AG10803 (cell line): ENCODE data around the gene STIM2.

Experiments
- DNase-seq: peaks from one replicate; pipeline ENCODE4 v3.0.0; 2010; ENCODE audit warnings: low read depth
- H3K4me3 ChIP-seq: 2 replicates; pipeline ENCODE4 v1.5.1; 2011; ENCODE audit warnings: mild to moderate bottlenecking, low read length, control low read depth
- TF ChIP-seq, protein P1 (sequence below): conservative IDR thresholded peaks from 2 replicates; pipeline ENCODE4 v1.5.1; 2011; ENCODE audit warnings: mild to moderate bottlenecking, low read length, control low read depth, inconsistent platforms

STIM2 gene

GRCh38 chr4:26854701-26855100 is 5.9 kb upstream of the STIM2 start:
- no peak overlapping the region for H3K4me3 ChIP-seq
- no peak for DNase-seq
- TF ChIP-seq, protein P1, sequence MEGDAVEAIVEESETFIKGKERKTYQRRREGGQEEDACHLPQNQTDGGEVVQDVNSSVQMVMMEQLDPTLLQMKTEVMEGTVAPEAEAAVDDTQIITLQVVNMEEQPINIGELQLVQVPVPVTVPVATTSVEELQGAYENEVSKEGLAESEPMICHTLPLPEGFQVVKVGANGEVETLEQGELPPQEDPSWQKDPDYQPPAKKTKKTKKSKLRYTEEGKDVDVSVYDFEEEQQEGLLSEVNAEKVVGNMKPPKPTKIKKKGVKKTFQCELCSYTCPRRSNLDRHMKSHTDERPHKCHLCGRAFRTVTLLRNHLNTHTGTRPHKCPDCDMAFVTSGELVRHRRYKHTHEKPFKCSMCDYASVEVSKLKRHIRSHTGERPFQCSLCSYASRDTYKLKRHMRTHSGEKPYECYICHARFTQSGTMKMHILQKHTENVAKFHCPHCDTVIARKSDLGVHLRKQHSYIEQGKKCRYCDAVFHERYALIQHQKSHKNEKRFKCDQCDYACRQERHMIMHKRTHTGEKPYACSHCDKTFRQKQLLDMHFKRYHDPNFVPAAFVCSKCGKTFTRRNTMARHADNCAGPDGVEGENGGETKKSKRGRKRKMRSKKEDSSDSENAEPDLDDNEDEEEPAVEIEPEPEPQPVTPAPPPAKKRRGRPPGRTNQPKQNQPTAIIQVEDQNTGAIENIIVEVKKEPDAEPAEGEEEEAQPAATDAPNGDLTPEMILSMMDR: no peak

GRCh38 chr4:26856906-26857277 is 3.7 kb upstream of the STIM2 start:
- DNase-seq: no peak
- peak overlapping the region; percentile 70 for H3K4me3 ChIP-seq
- TF ChIP-seq, protein P1: no peak

DNA sequence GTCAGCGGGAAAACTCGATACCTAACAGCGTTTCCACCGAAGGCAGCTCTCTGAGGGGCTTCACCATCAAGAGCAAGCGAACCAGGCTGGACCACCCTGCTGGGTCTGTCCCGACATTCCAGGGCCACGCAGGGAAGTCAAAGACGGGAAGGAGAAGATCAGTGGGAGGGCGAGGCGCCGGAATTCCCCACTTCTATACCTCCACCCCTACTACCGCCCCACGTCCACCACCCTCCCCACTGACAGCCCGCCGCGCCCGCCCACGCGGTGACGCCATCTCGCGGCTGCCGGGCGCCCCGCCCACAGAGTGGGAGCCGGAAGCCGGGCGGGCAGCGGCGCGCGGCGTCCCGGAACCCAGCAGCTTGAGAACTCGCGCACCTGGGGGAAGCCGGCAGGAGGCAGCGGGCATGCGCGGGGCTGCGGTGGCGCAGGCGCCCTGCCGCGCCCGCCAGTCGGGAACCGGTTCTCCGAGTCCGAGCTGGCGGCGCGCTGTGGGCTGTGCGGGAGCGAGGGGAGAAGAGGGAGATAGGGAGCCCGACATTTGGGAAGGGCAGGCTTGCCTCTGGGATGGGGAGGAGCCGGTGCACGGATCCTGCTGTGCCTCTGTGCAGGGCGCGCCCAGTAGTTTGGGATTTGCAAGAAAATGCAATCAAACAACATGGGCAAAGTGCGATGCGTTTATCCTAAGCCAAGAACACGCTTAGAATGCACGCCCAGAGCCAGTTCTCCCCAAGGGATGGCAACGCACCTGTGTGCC is 3.2 kb upstream of the STIM2 start:
- peak; percentile 79 for DNase-seq
- TF ChIP-seq, protein P1: no peak

GRCh38 chr4:26858035-26858918 is 2.4 kb upstream of the STIM2 start:
- DNase-seq: no peak
- H3K4me3 ChIP-seq: peak overlapping the region; percentile 81
- TF ChIP-seq, protein P1: no peak

More for the DNA sequence above, 3.2 kb upstream of the STIM2 start:
- H3K4me3 ChIP-seq: peak overlapping the region; percentile 81

DNA sequence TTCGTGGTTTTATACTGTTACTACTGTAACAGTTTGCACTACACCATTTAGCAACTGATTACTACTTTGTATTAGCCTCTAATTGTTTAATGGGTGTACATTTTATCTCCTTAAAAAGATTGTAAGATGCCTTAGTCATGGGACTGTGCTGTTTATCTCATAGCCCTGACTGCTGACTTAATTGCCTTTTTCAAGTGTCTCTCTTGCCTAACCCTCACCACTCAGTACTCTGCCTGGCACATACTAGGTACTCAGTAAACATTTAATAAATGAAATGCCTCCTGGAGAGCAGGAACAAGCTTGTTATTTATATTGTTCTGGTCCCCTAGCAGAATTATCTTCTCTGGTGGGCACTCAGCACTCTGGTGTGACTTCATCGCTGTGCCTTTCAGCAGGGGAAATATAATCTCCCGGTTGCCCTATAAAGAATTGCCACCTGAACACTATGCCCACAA is 1.7 kb upstream of the STIM2 start:
- DNase-seq: no peak
- TF ChIP-seq, protein P1: no peak
- H3K4me3 ChIP-seq: no peak overlapping the region

GRCh38 chr4:26859762-26860156 is 882 bp upstream of the STIM2 start:
- H3K4me3 ChIP-seq: peak overlapping the region; percentile 91
- TF ChIP-seq, protein P1: no peak
- DNase-seq: no peak
